GM19463 (cell line): ENCODE measurements around the gene GTF3C5.
"Not testable (repeated sequence)": the region's sequence is repeated elsewhere in the genome, so short reads cannot be mapped to it uniquely, and the experiment has no call there.

Experiments used
- ATAC-seq: cut with Tn5 transposase; IDR thresholded peaks from one replicate; pipeline ENCODE4 v1.9.1; 2021; ENCODE audit warnings: mild to moderate bottlenecking, moderate library complexity; ENCODE audit not compliant: unreplicated experiment

The GTF3C5 gene

GRCh38 chr9:133066181-133066983 lies 35.6 kb downstream of the GTF3C5 start:
- no peak for ATAC-seq

- ATAC-seq, result no peak
Observed at GRCh38 chr9:133067006-133067405, 36.2 kb downstream of the GTF3C5 start.

GRCh38 chr9:133067813-133068212 lies 37.0 kb downstream of the GTF3C5 start:
- ATAC-seq, result no peak

GRCh38 chr9:133068431-133068830 lies 37.6 kb downstream of the GTF3C5 start:
- not testable (repeated sequence) for ATAC-seq

GRCh38 chr9:133070500-133070961 lies 39.7 kb downstream of the GTF3C5 start:
- not testable (repeated sequence) for ATAC-seq

GRCh38 chr9:133070985-133071384 lies 40.2 kb downstream of the GTF3C5 start:
- not testable (repeated sequence) for ATAC-seq

GRCh38 chr9:133071484-133072150 lies 40.8 kb downstream of the GTF3C5 start:
- no peak for ATAC-seq

GRCh38 chr9:133072210-133072609 lies 41.4 kb downstream of the GTF3C5 start:
- ATAC-seq, result not testable (repeated sequence)

- ATAC-seq, result no peak
Observed at GRCh38 chr9:133073086-133074014, 42.6 kb downstream of the GTF3C5 start.

- no peak for ATAC-seq
Observed at GRCh38 chr9:133074111-133074651, 43.4 kb downstream of the GTF3C5 start.

GRCh38 chr9:133075925-133076630 lies 45.3 kb downstream of the GTF3C5 start:
- ATAC-seq, result no peak

GRCh38 chr9:133076691-133077090 lies 45.9 kb downstream of the GTF3C5 start:
- no peak for ATAC-seq

GRCh38 chr9:133078486-133078885 lies 47.7 kb downstream of the GTF3C5 start:
- no peak for ATAC-seq

- ATAC-seq, result no peak
Observed at GRCh38 chr9:133080161-133080560, 49.4 kb downstream of the GTF3C5 start.

- ATAC-seq, result not testable (repeated sequence)
Observed at GRCh38 chr9:133080786-133081779, 50.3 kb downstream of the GTF3C5 start.

- not testable (repeated sequence) for ATAC-seq
Observed at GRCh38 chr9:133081957-133082644, 51.3 kb downstream of the GTF3C5 start.

- not testable (repeated sequence) for ATAC-seq
Observed at GRCh38 chr9:133083688-133084087, 52.9 kb downstream of the GTF3C5 start.

GRCh38 chr9:133086212-133086860 lies 55.5 kb downstream of the GTF3C5 start:
- ATAC-seq, result not testable (repeated sequence)
